Activated naive CD8-positive, alpha-beta T cell treated with anti-CD3 and anti-CD28 coated beads for 36 hours (primary cell): ENCODE data around the gene PLB1. TPM values are rescaled to one million over a fixed set of nuclear protein-coding genes. Genes with fewer than 3 reads are reported as not detected.
"Not testable (repeated sequence)": the region's sequence is repeated elsewhere in the genome, so short reads cannot be mapped to it uniquely, and the experiment has no call there.

Source experiments
- DNase-seq: peaks from one replicate; pipeline ENCODE4 v3.0.0; 2021
- H3K27ac Mint-ChIP-seq: one replicate; pipeline ENCODE4 v1.8.0; 2022; ENCODE audit warnings: mild to moderate bottlenecking, moderate library complexity, mixed read lengths
- H3K27me3 Mint-ChIP-seq: one replicate; pipeline ENCODE4 v1.8.0; 2022; ENCODE audit warnings: mild to moderate bottlenecking, mixed read lengths
- H3K36me3 Mint-ChIP-seq: one replicate; pipeline ENCODE4 v1.8.0; 2021; ENCODE audit warnings: mild to moderate bottlenecking, mixed read lengths
- H3K4me1 Mint-ChIP-seq: one replicate; pipeline ENCODE4 v1.8.0; 2021; ENCODE audit warnings: mixed read lengths
- H3K4me3 Mint-ChIP-seq: one replicate; pipeline ENCODE4 v1.8.0; 2022; ENCODE audit warnings: mild to moderate bottlenecking, moderate library complexity, mixed read lengths
- H3K9me3 Mint-ChIP-seq: one replicate; pipeline ENCODE4 v1.8.0; 2022; ENCODE audit warnings: mixed read lengths
- total RNA-seq, 2 experiments: library from RNA; stranded (reverse); gene quantifications; one replicate each; pipeline ENCODE4 v1.2.3, GENCODE V29; 2021

The PLB1 gene
- total RNA-seq, 2 experiments from 2014 or later = 0.99 to 1.4 TPM

DNA sequence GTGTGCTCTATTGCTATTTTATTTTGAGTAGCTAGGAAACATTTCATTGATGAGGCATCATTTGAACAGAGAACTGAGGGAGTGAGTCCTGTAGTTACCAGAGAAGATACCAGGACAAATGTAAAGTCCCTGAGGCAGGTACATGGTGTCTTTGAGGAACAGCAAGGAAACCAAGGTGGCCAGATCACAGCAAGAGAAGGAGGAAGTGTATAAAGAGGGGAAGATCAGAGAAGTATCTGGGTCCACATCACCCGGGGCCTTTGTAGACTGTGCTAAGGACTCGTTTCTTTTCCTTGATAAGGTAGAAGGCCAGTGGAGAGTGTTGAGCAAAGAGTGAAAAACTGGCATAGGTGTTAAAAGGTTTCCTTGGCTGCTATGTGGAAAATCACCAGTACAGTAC is 34.8 kb upstream of the PLB1 start:
- Mint-ChIP-seq H3K9me3 (peaks cover 5% of the 10 kb centered on the region), H3K4me3 (no peak overlapping the region), H3K27ac (no peak overlapping the region), H3K36me3 (peaks cover 3% of the 10 kb centered on the region), H3K27me3 (peaks cover 6% of the 10 kb centered on the region), H3K4me1 (peaks cover 4% of the 10 kb centered on the region)
- DNase-seq = no peak

DNA sequence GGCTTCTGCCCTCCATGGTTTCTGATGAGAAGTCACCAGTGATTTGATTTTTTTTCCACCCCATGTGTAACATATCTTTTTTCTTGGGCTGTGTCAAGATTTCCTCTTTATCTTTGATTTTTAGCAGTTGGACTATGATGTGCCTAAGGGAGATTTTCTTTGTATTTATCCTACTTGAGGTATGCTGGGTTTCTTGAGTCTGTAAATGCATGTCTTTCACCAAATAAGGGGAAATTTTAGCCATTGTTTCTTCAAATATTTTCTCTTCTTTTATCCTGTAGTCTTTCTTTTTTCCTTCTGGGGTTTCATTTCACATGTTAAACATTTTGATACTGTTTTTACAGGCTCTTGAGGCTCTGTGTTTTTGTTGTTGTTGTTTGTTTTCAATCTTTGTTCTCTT is 33.7 kb upstream of the PLB1 start:
- no peak overlapping the region for H3K27ac Mint-ChIP-seq
- H3K9me3 Mint-ChIP-seq = peaks cover 5% of the 10 kb centered on the region
- H3K4me1 Mint-ChIP-seq = peaks cover 4% of the 10 kb centered on the region
- no peak overlapping the region for H3K4me3 Mint-ChIP-seq
- no peak for DNase-seq
- peaks cover 6% of the 10 kb centered on the region for H3K27me3 Mint-ChIP-seq
- peaks cover 3% of the 10 kb centered on the region for H3K36me3 Mint-ChIP-seq

DNA sequence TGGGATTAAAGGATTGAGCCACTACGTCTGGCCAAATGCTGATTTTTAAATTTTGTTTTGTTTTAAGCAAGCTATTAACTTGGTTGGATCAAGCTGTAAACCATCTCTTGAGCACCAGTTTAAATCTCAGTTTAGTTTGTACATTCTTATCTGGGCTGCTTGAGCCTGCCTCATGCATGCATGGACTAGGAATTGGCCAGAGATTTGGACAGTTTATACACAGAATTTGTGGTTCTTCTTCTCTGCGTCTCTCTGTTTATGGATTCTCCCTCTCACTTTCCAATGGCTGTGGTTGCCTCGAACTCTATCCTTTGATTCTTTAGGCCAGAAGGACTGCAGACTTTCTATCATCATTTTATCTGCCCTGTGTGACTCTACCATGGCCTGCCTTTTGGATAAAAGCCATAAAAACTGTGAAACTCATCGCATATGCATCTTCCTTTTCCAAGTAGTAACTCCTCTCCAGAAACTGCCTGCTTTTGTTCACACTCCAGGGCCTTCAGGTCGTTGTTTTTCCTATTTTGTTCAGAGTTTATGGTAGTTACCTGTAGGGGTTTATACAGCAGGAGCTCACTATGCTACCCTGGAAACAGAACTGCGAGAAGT is 32.5 kb upstream of the PLB1 start:
- H3K4me3 Mint-ChIP-seq = no peak overlapping the region
- H3K36me3 Mint-ChIP-seq = peaks cover 3% of the 10 kb centered on the region
- peaks cover 4% of the 10 kb centered on the region for H3K4me1 Mint-ChIP-seq
- no peak overlapping the region for H3K27ac Mint-ChIP-seq
- peaks cover 10% of the 10 kb centered on the region for H3K27me3 Mint-ChIP-seq
- DNase-seq = no peak
- H3K9me3 Mint-ChIP-seq = peaks cover 5% of the 10 kb centered on the region

DNA sequence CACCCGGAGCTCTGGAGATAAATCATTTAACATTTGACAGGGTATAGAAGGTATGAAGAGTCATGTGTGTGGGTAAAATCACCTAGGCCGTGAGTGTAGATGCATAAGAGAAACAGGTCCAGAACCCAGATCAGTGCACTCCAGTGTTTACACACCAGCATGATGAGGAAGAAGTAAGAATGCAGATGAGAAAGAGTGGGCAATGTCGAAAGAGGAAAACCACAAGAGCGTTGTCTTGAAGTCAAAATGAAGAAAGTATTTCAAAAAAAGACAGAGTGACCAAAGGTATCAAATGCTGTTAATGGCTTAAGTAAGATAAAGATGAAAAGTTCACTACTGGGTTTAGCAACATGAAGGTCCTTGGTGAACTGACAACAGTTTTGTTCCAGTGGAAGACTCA is 32.0 kb upstream of the PLB1 start:
- peaks cover 10% of the 10 kb centered on the region for H3K27me3 Mint-ChIP-seq
- H3K4me3 Mint-ChIP-seq = no peak overlapping the region
- H3K9me3 Mint-ChIP-seq = peaks cover 5% of the 10 kb centered on the region
- H3K27ac Mint-ChIP-seq = no peak overlapping the region
- no peak for DNase-seq
- H3K36me3 Mint-ChIP-seq = peaks cover 3% of the 10 kb centered on the region
- H3K4me1 Mint-ChIP-seq = peaks cover 4% of the 10 kb centered on the region

DNA sequence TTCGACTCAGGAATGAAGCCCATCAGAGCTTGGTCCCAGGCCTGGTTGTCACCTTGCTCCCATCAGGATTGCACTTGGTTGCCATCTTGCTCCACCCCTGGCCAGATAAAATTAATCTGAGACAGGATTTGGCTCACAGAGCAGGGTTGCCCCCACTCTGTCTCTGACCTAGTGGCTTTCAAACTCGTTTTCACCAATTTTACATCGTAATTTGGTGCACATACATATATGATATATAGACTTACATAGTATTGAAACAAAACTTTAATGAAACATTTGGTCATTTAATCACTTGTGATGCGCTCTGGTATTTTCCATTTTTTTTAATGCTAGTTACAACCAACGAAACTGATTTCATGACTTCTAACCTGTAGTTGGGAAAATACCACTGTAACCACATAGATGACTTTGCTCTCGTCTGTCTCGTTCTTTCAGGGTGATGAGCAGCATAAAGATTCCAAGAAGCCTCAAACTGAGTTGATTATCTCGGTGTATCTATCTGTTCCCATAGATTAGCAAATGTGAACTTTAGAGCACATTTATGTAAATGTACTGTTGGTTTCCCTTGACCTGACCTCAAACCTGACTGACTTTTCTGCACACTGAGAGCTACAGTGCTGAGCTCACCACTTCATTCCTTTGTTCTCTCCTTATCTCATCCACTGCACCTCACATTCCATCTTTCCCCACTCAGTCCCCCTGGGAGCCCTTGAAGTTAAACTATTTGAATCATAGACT is 30.5 kb upstream of the PLB1 start:
- H3K27ac Mint-ChIP-seq = no peak overlapping the region
- peaks cover 8% of the 10 kb centered on the region for H3K4me1 Mint-ChIP-seq
- no peak overlapping the region for H3K4me3 Mint-ChIP-seq
- H3K36me3 Mint-ChIP-seq = peaks cover 3% of the 10 kb centered on the region
- DNase-seq = no peak
- peaks cover 5% of the 10 kb centered on the region for H3K9me3 Mint-ChIP-seq
- H3K27me3 Mint-ChIP-seq = peaks cover 10% of the 10 kb centered on the region

DNA sequence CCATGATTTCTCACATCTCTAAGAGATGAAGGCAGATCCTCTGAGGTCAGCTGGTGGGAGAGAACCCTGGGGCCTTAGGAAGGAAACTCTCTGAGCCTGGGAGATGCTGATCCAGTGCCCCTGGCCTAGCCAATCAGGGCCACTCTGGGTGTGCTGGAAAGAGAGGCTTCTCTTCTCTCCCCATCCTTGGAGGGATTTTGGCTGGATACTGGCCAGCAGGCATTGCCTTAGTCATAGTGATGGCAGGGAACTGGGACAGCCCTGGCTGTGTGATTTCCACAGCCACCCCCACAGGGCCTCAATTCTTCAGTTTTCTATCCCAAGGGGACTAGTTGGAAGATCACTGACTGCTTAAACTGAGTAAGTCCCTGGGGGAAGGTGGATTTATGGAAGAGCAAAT is 26.6 kb upstream of the PLB1 start:
- Mint-ChIP-seq H3K36me3 (no peaks in the 10 kb centered on the region), H3K4me1 (peaks cover 15% of the 10 kb centered on the region), H3K9me3 (no peaks in the 10 kb centered on the region), H3K4me3 (no peak overlapping the region), H3K27me3 (peaks cover 4% of the 10 kb centered on the region), H3K27ac (no peak overlapping the region)
- no peak for DNase-seq

DNA sequence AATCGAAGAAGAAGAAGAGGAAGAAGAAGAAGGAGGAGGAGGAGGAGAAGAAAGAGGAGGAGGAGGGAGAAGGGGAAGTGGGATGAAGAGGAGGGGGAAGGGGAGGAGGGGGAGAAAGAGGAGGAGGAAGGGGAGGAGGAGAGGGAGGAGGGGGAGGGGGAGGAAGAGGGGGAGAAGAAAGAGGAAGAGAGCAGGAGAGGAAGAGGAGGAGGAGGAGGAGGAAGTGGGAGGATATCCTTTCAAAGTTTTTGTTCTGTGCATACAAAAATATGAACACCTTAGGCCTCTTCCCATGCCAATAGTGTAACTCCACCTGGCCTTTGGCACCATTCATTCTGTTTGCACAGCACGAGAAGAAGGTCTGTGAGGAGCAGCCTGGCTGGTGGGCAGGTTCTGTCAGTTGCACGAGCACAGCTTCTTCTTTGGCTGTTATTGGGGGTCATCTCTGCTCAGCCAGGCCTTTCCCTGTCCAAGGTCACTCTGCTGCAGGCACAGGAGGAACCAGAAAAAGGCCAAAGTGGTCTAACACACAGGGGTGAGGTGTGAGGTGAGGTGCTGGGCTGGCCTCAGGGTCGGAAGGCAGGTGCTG is 25.8 kb upstream of the PLB1 start:
- no peak for DNase-seq
- H3K4me1 Mint-ChIP-seq = peaks cover 15% of the 10 kb centered on the region
- H3K4me3 Mint-ChIP-seq = no peak overlapping the region
- H3K27me3 Mint-ChIP-seq = peaks cover 4% of the 10 kb centered on the region
- no peaks in the 10 kb centered on the region for H3K36me3 Mint-ChIP-seq
- no peaks in the 10 kb centered on the region for H3K9me3 Mint-ChIP-seq
- no peak overlapping the region for H3K27ac Mint-ChIP-seq

DNA sequence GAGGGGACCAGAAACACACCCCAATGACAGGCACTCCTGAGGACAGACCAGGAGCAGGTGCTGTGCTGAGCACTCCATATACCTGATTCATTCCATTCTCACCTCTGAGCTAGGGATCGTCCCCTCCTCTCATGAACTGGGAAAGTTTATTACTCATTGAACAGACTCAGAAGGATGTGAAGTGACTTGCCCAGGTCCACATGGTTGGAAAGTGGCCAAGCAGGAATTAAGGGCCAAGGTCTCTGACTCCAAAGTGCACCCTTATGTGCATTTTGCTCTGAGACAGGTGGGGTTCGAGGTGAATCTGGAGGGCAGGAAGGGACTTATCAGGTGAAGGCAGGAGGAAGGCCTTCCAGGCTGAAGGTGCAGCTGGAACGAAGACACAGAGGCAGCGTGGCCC is 25.1 kb upstream of the PLB1 start:
- Mint-ChIP-seq H3K27me3 (peaks cover 4% of the 10 kb centered on the region), H3K9me3 (no peaks in the 10 kb centered on the region), H3K4me3 (no peak overlapping the region), H3K4me1 (peaks cover 12% of the 10 kb centered on the region), H3K27ac (no peak overlapping the region), H3K36me3 (no peaks in the 10 kb centered on the region)
- DNase-seq = no peak

DNA sequence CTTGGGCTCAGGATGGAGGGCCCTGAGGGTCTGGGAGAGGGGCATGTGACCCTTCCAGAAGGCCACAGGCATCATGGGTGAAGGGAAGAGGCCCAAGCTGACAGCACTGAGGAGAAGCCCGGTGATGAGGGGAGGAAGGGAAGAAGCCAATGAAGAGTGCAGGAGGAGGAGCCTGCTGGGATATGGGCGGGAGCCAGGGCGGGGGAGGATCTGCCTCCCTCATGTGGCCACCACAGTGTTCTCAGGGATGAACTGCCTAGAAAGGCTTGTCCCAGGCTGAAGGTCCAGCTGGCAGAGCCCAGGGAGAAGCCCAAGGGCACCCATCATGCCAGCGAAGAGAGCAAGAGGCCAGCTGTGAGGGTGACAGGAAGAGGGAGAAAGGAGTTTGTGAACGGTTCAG is 24.6 kb upstream of the PLB1 start:
- no peak for DNase-seq
- no peaks in the 10 kb centered on the region for H3K36me3 Mint-ChIP-seq
- no peak overlapping the region for H3K27ac Mint-ChIP-seq
- H3K9me3 Mint-ChIP-seq = no peaks in the 10 kb centered on the region
- peaks cover 4% of the 10 kb centered on the region for H3K27me3 Mint-ChIP-seq
- peaks cover 11% of the 10 kb centered on the region for H3K4me1 Mint-ChIP-seq
- no peak overlapping the region for H3K4me3 Mint-ChIP-seq

DNA sequence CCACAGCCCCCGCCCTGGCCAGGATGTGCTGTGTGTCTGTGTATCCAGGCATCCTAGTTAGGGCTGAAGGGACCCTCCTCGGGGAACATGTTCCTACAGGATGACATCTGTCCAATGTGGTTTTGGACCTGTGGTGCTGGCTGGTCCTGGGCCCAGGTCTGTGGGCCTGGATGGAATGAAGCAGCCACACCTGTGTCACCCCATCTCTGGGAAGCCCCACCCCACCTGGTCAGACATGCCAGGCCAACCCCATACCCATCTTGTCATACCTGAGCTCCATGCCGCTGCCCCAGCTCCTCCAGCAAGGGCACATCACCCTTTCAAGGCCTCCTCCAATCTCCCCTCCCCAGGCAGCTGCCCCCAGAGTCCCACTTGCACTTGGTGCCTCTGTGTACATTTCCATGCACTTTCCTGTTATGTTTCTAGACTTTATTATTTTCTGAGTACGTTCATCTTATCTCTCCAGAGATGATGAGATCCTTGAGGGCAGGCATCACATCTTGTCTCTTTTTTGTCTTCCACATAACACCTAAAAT is 24.1 kb upstream of the PLB1 start:
- H3K9me3 Mint-ChIP-seq = no peaks in the 10 kb centered on the region
- DNase-seq = no peak
- no peak overlapping the region for H3K4me3 Mint-ChIP-seq
- peaks cover 4% of the 10 kb centered on the region for H3K27me3 Mint-ChIP-seq
- H3K27ac Mint-ChIP-seq = no peak overlapping the region
- H3K36me3 Mint-ChIP-seq = no peaks in the 10 kb centered on the region
- H3K4me1 Mint-ChIP-seq = peaks cover 11% of the 10 kb centered on the region

DNA sequence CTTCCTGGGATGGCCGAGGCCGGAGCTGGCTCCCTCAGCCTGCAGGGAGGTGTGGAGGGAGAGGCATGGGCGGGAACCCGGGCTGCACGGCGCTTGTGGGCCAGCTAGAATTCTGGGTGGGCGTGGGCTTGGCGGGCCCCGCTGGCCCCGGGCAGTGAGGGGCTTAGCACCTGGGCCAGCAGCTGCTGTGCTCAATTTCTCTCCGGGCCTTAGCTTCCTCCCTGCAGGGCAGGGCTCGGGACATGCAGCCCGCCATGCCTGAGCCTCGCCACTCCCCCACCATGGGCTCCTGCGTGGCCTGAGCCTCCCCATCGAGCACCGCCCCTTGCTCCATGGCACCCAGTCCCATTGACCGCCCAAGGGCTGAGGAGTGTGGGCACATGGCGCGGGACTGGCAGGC is 23.2 kb upstream of the PLB1 start:
- H3K9me3 Mint-ChIP-seq, H3K27ac Mint-ChIP-seq: not testable (repeated sequence)
- peaks cover 14% of the 10 kb centered on the region for H3K4me1 Mint-ChIP-seq

DNA sequence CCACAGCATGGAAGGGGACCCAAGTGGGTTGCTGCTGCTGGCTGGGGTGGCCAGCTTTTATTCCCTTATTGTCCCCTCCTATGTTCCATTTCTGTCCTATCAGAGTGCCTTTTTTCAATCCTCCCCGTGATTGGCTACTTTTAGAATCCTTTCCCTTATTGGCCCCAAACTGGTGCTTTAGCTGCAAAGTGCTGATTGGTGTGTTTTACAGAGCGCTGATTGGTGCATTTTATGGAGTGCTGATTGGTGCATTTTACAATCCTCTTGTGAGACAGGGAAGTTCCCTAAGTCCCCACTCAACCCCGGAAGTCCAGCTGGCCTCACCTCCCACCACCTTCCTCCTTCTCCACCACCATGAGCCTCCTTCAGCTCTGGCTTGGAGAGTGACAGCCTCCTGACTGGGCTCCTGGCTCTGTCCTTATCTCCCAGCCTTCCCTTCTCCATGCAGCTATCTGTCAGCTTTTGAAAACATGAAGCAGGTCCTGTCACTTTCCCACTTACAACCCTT is 20.7 kb upstream of the PLB1 start:
- H3K4me1 Mint-ChIP-seq = peaks cover 12% of the 10 kb centered on the region
- peaks cover 1% of the 10 kb centered on the region for H3K9me3 Mint-ChIP-seq
- no peak overlapping the region for H3K27ac Mint-ChIP-seq
- no peak overlapping the region for H3K4me3 Mint-ChIP-seq
- no peak for DNase-seq
- H3K36me3 Mint-ChIP-seq = no peaks in the 10 kb centered on the region
- H3K27me3 Mint-ChIP-seq = no peaks in the 10 kb centered on the region

More for the DNA sequence above, 23.2 kb upstream of the PLB1 start:
- not testable (repeated sequence) for H3K4me3 Mint-ChIP-seq, H3K27me3 Mint-ChIP-seq, H3K36me3 Mint-ChIP-seq, DNase-seq

DNA sequence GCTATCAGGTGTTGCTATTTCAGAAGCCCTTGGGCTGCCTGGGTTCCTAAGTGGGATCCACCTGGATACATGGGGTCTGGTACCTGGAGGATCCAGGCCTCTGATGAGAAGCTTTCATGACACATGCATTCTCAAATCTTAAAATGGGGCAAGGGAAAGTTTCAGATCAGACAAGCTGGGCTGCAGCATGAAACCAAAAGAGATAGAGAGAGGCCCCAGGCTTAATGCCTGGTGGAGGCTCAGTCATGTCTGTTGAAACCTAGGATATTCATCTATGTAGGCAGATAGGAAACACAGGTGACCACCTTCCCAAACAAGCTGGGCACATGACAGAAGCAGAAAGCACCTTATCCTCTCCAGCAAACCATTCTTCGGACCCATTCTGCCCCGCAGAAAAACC is 18.8 kb upstream of the PLB1 start:
- Mint-ChIP-seq H3K27ac (no peak overlapping the region), H3K4me1 (peaks cover 6% of the 10 kb centered on the region), H3K4me3 (no peak overlapping the region), H3K36me3 (no peaks in the 10 kb centered on the region), H3K27me3 (no peaks in the 10 kb centered on the region), H3K9me3 (peaks cover 3% of the 10 kb centered on the region)
- no peak for DNase-seq

DNA sequence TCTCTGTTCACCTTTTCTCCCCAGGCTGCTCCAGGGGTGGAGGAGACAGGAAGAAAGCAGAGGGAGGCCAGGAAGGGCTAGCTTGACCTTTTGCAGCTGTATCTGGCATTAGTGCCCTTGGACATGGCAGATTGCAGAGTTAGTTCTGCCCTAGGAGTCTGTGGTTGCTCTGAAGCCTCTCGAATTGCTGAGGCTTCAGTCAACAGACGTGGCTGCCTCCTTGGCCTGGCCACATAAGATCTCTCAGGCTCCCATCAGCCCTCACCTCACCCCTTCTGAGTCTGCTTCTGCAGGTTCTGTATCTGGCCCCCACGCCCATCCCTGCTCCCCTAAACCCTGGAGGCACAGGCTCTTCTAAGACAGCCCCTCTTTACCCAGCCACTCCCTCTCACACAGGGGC is 18.2 kb upstream of the PLB1 start:
- no peaks in the 10 kb centered on the region for H3K27me3 Mint-ChIP-seq
- DNase-seq = no peak
- peaks cover 3% of the 10 kb centered on the region for H3K4me1 Mint-ChIP-seq
- no peak overlapping the region for H3K4me3 Mint-ChIP-seq
- no peak overlapping the region for H3K27ac Mint-ChIP-seq
- H3K36me3 Mint-ChIP-seq = no peaks in the 10 kb centered on the region
- peaks cover 3% of the 10 kb centered on the region for H3K9me3 Mint-ChIP-seq

DNA sequence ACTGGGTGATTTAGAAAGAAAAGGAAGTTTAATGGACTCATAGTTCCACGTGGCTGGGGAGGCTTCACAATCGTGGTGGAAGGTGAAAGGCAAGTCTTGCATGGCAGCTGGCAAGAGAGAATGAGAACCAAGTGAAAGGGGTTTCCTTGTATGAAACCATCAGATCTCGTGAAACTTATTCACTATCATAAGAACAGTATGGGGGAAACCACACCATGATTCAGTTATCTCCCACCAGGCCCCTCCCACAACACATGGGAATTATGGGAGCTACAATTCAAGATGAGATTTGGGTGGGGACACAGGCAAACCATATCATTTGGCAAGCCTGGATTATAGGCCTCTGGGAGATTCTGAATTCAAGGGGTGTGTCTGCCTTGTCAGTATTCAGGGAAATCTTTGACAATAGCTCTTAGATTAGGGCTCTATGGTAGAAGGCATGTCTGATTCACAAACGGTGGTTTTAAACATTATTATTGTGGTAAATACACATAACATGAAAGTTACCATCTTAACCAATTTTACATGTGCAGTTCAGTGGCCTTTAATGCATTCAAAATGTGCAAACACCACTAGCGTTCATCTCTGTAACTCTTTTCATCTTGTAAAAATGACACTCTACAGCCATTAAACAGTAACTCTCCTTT is 15.3 kb upstream of the PLB1 start:
- DNase-seq = no peak
- H3K27me3 Mint-ChIP-seq = no peaks in the 10 kb centered on the region
- peaks cover 3% of the 10 kb centered on the region for H3K4me1 Mint-ChIP-seq
- H3K4me3 Mint-ChIP-seq = no peak overlapping the region
- H3K36me3 Mint-ChIP-seq = no peaks in the 10 kb centered on the region
- no peak overlapping the region for H3K27ac Mint-ChIP-seq
- H3K9me3 Mint-ChIP-seq = peaks cover 3% of the 10 kb centered on the region
